ENCODE measurements around the gene OVOL3.

OVOL3 gene

GRCh38 chr19:36136964-36137686 lies 26.2 kb downstream of the OVOL3 start:
- no peak for DNase-seq

- no peak for DNase-seq
Measured at GRCh38 chr19:36139120-36139472, 28.2 kb downstream of the OVOL3 start.

DNA sequence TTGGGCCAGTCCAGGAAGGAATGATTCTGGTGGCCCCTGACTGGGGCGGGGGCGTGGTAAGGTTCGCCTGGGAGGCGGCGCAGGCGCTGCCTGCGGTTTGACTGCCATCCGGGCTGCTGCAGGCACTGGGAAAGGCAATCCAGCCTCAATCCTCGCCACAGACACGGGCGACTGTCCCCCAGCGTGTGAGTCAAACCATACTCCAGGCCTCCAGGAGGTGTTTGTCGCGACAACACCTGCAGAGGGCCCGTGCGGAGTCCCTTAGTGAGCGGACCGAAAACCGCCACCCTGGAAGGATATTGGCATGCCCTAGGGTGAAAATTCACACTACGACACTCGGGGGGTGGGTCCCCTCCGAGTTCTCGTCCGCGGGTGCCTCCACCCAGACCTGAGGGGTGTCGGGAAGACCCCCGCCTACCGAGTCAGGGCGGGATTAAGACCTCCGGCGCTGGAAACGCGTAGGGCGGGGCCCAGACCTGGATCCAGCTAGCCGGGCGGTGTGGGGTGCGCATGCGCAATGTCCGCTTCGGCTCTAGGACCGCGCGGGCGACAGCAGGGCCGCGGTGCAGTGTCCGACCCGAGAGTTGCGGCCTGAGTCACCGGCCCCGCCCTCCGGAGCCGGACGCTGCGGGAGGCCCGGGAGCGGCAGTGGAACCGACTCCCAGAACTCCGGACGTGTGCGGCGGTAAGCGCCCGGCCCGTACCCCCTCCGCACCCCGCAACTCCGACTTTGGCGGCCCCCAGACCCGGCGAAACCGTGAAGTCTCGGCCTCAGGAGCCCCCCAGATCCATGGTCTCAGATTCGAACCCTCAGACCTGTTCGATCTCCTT lies 28.7 kb downstream of the OVOL3 start, which contains the start of gene CAPNS1:
Gene CAPNS1 (plus strand): TSS at position 594 of the 831 bp plus-strand sequence. CDS start 946 bp downstream, outside the sequence.
- DNase-seq: peak; percentile 79 to 90

GRCh38 chr19:36140304-36141038 lies 29.5 kb downstream of the OVOL3 start:
- peak in 1 of 2 experiments; percentile 54 for DNase-seq

DNA sequence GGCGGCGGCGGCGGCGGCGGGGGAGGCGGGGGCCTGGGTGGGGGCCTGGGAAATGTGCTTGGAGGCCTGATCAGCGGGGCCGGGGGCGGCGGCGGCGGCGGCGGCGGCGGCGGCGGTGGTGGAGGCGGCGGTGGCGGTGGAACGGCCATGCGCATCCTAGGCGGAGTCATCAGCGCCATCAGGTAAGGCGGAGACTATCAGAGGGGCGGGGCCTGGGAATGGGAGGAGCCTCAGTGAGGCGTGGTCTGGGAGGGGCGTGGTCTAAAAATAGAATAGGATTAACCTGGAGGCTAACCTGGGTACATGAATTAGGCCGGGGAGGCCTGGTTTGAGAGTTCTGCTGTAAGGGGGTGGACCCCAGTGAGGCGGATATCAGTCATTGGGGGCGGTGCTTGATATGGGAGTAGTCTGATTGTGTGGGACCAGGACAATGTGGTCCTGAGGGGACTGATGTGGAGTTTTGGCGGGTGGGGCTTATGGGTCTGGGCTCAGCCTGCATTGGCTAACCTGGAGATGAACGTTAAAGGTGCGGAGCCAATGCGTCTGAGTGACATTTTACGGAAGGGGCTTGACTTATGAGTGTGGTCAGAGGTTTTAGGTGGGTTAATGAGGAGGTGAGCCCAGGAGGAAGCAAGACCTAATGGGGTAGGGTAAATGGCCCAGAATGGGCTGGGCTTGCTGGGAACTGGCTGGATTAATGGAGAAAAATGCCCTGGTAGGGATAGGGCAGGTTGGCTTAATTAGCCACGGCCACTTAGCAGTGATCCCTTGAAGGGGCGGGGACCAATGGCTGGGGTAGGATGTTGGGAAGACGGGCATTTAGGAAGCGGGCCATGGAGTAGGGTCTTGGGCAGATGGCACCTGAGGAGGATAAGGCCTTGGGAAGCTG lies 30.3 kb downstream of the OVOL3 start:
- peak; percentile 67 to 71 for DNase-seq

- DNase-seq: no peak
Measured at GRCh38 chr19:36142046-36142445, 31.1 kb downstream of the OVOL3 start.

DNA sequence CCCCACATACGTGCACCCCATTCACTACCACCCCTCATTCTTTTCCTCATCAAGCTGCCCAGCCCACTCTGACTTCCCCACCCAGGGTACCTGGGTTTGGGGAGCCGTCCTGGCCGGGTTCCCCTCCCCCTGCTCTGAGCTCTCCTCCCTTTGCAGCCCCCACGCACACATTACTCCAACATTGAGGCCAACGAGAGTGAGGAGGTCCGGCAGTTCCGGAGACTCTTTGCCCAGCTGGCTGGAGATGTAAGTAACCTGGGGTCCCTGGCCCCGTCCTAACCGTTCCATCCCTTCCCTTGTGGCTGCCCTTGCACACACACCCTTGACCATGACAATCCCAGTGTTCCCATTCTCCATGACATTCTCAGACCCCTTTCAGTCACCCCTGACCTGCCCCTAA lies 31.6 kb downstream of the OVOL3 start:
- DNase-seq: no peak

GRCh38 chr19:36144624-36145023 lies 33.7 kb downstream of the OVOL3 start:
- no peak for DNase-seq

- DNase-seq: no peak
Measured at GRCh38 chr19:36149673-36150406, 38.9 kb downstream of the OVOL3 start.

- no peak for DNase-seq
Measured at GRCh38 chr19:36150586-36150985, 39.6 kb downstream of the OVOL3 start.

DNA sequence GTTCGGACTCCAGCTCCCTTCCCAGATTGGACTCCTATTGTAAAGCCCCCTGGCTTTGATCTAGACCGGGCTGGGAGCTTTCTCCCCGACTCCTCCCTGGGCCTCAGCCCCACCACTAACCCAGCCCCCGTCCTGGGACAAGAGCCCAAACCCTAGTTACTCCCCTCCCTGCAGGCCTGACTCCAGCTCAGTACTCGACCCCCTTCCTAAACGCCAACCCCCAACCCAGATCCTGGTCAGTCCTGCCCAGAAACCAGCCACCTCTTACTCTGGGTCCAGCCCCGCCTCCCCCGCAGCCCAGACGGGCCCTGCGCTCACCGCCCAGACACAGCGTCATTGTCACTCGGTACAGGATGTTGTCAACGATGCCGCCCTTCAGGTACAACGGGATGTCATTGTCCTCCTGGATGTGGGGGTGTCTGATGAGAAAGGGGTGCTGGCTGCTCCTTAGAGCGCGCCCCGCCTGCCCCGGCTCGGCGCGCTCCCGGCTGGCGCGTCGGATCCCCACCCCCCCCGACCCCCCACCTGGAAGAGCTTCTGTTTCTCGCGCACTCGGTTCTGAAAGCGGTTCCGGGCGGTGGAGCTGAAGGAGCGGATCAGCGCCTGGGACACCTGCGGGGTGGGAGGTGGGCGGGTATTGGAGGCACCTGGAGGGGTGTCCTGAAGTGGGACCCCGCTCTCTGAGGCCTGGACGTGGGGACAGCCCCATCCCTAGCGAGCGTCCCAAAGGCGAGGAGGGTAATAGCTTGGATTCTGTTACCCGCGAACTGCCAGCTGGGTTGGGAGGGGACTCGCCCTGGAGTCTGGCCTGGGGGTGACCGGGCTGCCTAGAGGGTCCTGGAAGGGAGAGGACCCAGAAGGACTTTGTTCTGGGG lies 40.4 kb downstream of the OVOL3 start:
- DNase-seq: no peak

DNA sequence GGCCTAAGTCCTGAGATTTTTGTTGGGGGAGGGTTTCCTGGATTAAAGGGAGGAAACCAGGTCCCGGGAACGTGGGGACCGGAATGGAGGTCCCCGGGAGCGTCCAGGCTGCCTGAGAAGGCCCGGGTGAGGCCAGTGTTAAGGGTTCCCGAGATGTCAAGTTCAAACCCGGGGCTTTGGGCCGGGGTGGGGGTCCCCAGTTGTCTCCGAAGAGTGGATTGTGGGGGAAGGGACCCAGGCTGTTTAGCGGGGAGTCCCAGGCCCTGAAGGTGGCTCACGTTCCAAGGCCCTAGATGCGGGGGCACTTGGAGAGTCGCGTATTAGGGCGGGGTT lies 41.0 kb downstream of the OVOL3 start:
- no peak for DNase-seq

- DNase-seq: no peak
Measured at GRCh38 chr19:36152352-36153091, 41.6 kb downstream of the OVOL3 start, which contains the start of gene COX7A1. Gene COX7A1, minus strand, starts transcription at chr19:36152447. Its CDS starts 40 bp downstream, at chr19:36152407.

- no peak for DNase-seq
Measured at GRCh38 chr19:36153126-36153525, 42.2 kb downstream of the OVOL3 start.

GRCh38 chr19:36160821-36161596 lies 50.1 kb downstream of the OVOL3 start:
- DNase-seq: no peak
